GM12864 (cell line): ENCODE measurements around the gene COL28A1.

Experiments
- DNase-seq: peaks from one replicate; pipeline ENCODE4 v3.0.0-alpha.2; 2011; ENCODE audit warnings: low read depth
- H3K4me3 ChIP-seq: 2 replicates; pipeline ENCODE4 v1.5.1; 2011; ENCODE audit warnings: mild to moderate bottlenecking, low read depth, low read length, control low read depth
- CTCF ChIP-seq: IDR thresholded peaks from 2 replicates; pipeline ENCODE4 v1.5.1; 2011; ENCODE audit warnings: low read depth, mild to moderate bottlenecking, moderate library complexity, low read length, control low read depth, inconsistent platforms; ENCODE audit errors: missing control alignments

COL28A1 gene

GRCh38 chr7:7566651-7567611 is 31.3 kb upstream of the COL28A1 start, which contains the start of gene MIOS:
Gene MIOS (plus strand): TSS chr7:7566884. CDS start chr7:7572476, 5,592 bp downstream.
- TF ChIP-seq CTCF, result no peak
- H3K4me3 ChIP-seq, result peak within 1 kb of the TSS; percentile 68
- peak; percentile 56 for DNase-seq

GRCh38 chr7:7565746-7566650 is 30.3 kb upstream of the COL28A1 start:
- peak overlapping the region; percentile 68 for H3K4me3 ChIP-seq
- no peak for TF ChIP-seq CTCF
- DNase-seq, result no peak

- DNase-seq, result no peak
- no peak overlapping the region for H3K4me3 ChIP-seq
- TF ChIP-seq CTCF, result no peak
These were observed 29.5 kb upstream of the COL28A1 start for GRCh38 chr7:7565018-7565680.

GRCh38 chr7:7564323-7564780 is 28.7 kb upstream of the COL28A1 start:
- no peak for DNase-seq
- TF ChIP-seq CTCF, result no peak
- no peak overlapping the region for H3K4me3 ChIP-seq

GRCh38 chr7:7563813-7564212 is 28.1 kb upstream of the COL28A1 start:
- H3K4me3 ChIP-seq, result no peak overlapping the region
- TF ChIP-seq CTCF, result no peak
- no peak for DNase-seq

GRCh38 chr7:7563269-7563668 is 27.6 kb upstream of the COL28A1 start:
- no peak overlapping the region for H3K4me3 ChIP-seq
- no peak for TF ChIP-seq CTCF
- DNase-seq, result no peak
